LNCAP (cell line): ENCODE measurements around the gene SRGAP1.

Experiments used
- CTCF ChIP-seq: fragments of 450-650 bp; IDR thresholded peaks from 2 replicates; pipeline ENCODE4 v1.5.1; 2017; ENCODE audit warnings: mild to moderate bottlenecking

SRGAP1 gene

GRCh38 chr12:64157110-64157509, 312.6 kb downstream of the SRGAP1 start:
- no peak for TF ChIP-seq CTCF

GRCh38 chr12:64160021-64160710, 315.7 kb downstream of the SRGAP1 start:
- no peak for TF ChIP-seq CTCF

DNA sequence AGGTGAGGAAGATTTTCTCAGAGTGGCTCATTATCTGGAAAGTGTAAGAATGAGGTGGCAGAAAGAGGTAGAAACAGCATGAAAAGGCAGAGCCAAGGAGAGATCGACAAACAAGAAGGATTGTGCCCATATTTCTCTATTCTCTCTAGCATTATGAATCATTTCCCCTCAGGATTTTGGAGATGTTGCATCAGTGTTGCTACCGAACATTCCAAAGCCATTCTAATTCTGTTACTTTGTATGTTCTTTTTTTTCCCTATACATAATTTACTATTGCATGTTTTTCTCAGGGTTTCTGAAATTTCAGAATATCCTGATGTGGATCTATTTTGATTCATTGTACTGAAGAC, 316.2 kb downstream of the SRGAP1 start:
- no peak for TF ChIP-seq CTCF

- TF ChIP-seq CTCF: no peak
Observed at GRCh38 chr12:64170024-64170423, 325.5 kb downstream of the SRGAP1 start.

- TF ChIP-seq CTCF: no peak
Observed at GRCh38 chr12:64170730-64171129, 326.2 kb downstream of the SRGAP1 start.

- no peak for TF ChIP-seq CTCF
Observed at GRCh38 chr12:64171715-64172114, 327.2 kb downstream of the SRGAP1 start.

GRCh38 chr12:64172143-64172970, 327.9 kb downstream of the SRGAP1 start:
- TF ChIP-seq CTCF: no peak
